Measurements from ENCODE around the gene NRXN2. TPM values are rescaled to one million over a fixed set of nuclear protein-coding genes. Genes with fewer than 3 reads are reported as not detected.

Gene NRXN2
- polyA plus RNA-seq, 3 donors = 13.1 to 25.8 (median 23.4) TPM

- DNase-seq (ENCODE audit: extremely low read depth in 1 of 11, low read depth in 9 of 11, low spot score in 4 of 11) = no peak
Measured at GRCh38 chr11:64647019-64647779, 75.8 kb downstream of the NRXN2 start.

- DNase-seq (ENCODE audit: extremely low read depth in 1 of 11, low read depth in 9 of 11, low spot score in 4 of 11) = peak in 1 of 11 donors; percentile 35
Measured at GRCh38 chr11:64644647-64645275, 78.2 kb downstream of the NRXN2 start.

- no peak for DNase-seq (ENCODE audit: extremely low read depth in 1 of 11, low read depth in 9 of 11, low spot score in 4 of 11)
Measured at GRCh38 chr11:64643920-64644646, 78.9 kb downstream of the NRXN2 start.

GRCh38 chr11:64643256-64643881 lies 79.6 kb downstream of the NRXN2 start:
- DNase-seq (ENCODE audit: extremely low read depth in 1 of 11, low read depth in 9 of 11, low spot score in 4 of 11) = peak in 3 of 11 donors; percentile 31 to 61 (median 60)

GRCh38 chr11:64642871-64643255 lies 80.1 kb downstream of the NRXN2 start:
- DNase-seq (ENCODE audit: extremely low read depth in 1 of 11, low read depth in 9 of 11, low spot score in 4 of 11) = no peak

- no peak for DNase-seq (ENCODE audit: extremely low read depth in 1 of 11, low read depth in 9 of 11, low spot score in 4 of 11)
Measured at GRCh38 chr11:64642418-64642735, 80.6 kb downstream of the NRXN2 start.

GRCh38 chr11:64641596-64642417 lies 81.2 kb downstream of the NRXN2 start:
- no peak for DNase-seq (ENCODE audit: extremely low read depth in 1 of 11, low read depth in 9 of 11, low spot score in 4 of 11)

- DNase-seq (ENCODE audit: extremely low read depth in 1 of 11, low read depth in 9 of 11, low spot score in 4 of 11) = no peak
Measured at GRCh38 chr11:64639885-64640284, 83.1 kb downstream of the NRXN2 start.

GRCh38 chr11:64638829-64639228 lies 84.2 kb downstream of the NRXN2 start:
- no peak for DNase-seq (ENCODE audit: extremely low read depth in 1 of 11, low read depth in 9 of 11, low spot score in 4 of 11)

GRCh38 chr11:64638018-64638665 lies 84.9 kb downstream of the NRXN2 start:
- peak in 4 of 11 donors; percentile 38 to 63 (median 50) for DNase-seq (ENCODE audit: extremely low read depth in 1 of 11, low read depth in 9 of 11, low spot score in 4 of 11)

- no peak for DNase-seq (ENCODE audit: extremely low read depth in 1 of 11, low read depth in 9 of 11, low spot score in 4 of 11)
Measured at GRCh38 chr11:64637334-64638017, 85.5 kb downstream of the NRXN2 start.

- DNase-seq (ENCODE audit: extremely low read depth in 1 of 11, low read depth in 9 of 11, low spot score in 4 of 11) = no peak
Measured at GRCh38 chr11:64633555-64634159, 89.3 kb downstream of the NRXN2 start.

GRCh38 chr11:64632654-64633053 lies 90.3 kb downstream of the NRXN2 start:
- no peak for DNase-seq (ENCODE audit: extremely low read depth in 1 of 11, low read depth in 9 of 11, low spot score in 4 of 11)

GRCh38 chr11:64632237-64632636 lies 90.8 kb downstream of the NRXN2 start:
- DNase-seq (ENCODE audit: extremely low read depth in 1 of 11, low read depth in 9 of 11, low spot score in 4 of 11) = no peak

GRCh38 chr11:64631675-64632074 lies 91.3 kb downstream of the NRXN2 start:
- no peak for DNase-seq (ENCODE audit: extremely low read depth in 1 of 11, low read depth in 9 of 11, low spot score in 4 of 11)

- DNase-seq (ENCODE audit: extremely low read depth in 1 of 11, low read depth in 9 of 11, low spot score in 4 of 11) = no peak
Measured at GRCh38 chr11:64629796-64630562, 93.0 kb downstream of the NRXN2 start.

- DNase-seq (ENCODE audit: extremely low read depth in 1 of 11, low read depth in 9 of 11, low spot score in 4 of 11) = no peak
Measured at GRCh38 chr11:64629103-64629502, 93.9 kb downstream of the NRXN2 start.

Data from renal cortex interstitium (tissue), 11 donors.